D721Med (cell line): ENCODE measurements around the gene GMPPA.
A peak's percentile ranks its signal among the peaks of the same experiment; 100 is the strongest.

Source experiments
- DNase-seq: peaks from one replicate; pipeline ENCODE4 v3.0.0; 2011; ENCODE audit warnings: low spot score; ENCODE audit not compliant: insufficient read length
- FAIRE-seq: peaks from 2 replicates; lab custom pipeline; 2011; peaks lifted over from hg19 to GRCh38; lab: Jason Lieb, UNC
- CTCF ChIP-seq: IDR thresholded peaks from 2 replicates; pipeline ENCODE4 v1.5.1; 2012; ENCODE audit warnings: mild to moderate bottlenecking, control low read depth; ENCODE audit not compliant: insufficient read depth; ENCODE audit errors: missing control alignments

The GMPPA gene

GRCh38 chr2:219538504-219538951, 39.8 kb downstream of the GMPPA start:
- FAIRE-seq (no peak), DNase-seq (no peak)
- no peak for TF ChIP-seq CTCF

- no peak for TF ChIP-seq CTCF
- DNase-seq (no peak), FAIRE-seq (no peak)
Observed at GRCh38 chr2:219538956-219539788, 40.5 kb downstream of the GMPPA start.

- TF ChIP-seq CTCF, result no peak
- no peak for DNase-seq
- FAIRE-seq, result no peak
Observed at GRCh38 chr2:219539926-219540678, 41.4 kb downstream of the GMPPA start.

- DNase-seq (no peak), FAIRE-seq (no peak)
- TF ChIP-seq CTCF, result no peak
Observed at GRCh38 chr2:219540784-219541504, 42.3 kb downstream of the GMPPA start.

- TF ChIP-seq CTCF, result peak; percentile 67
- DNase-seq, result peak; percentile 83
- FAIRE-seq, result no peak
Observed at GRCh38 chr2:219541611-219542180, 43.0 kb downstream of the GMPPA start.

- FAIRE-seq (no peak), DNase-seq (no peak)
- no peak for TF ChIP-seq CTCF
Observed at GRCh38 chr2:219542931-219543595, 44.4 kb downstream of the GMPPA start.
